ENCODE data around the gene PRLR. TPM values are rescaled to one million over a fixed set of nuclear protein-coding genes. Genes with fewer than 3 reads are reported as not detected.

The PRLR gene
- polyA plus RNA-seq, 1 donor from 2014 or later = not detected

- Mint-ChIP-seq H3K4me3 (no peak overlapping the region), H3K36me3 (no peaks in the 10 kb centered on the region), H3K9me3 (peaks cover 0 to 4% (median 3%) of the 10 kb centered on the region in 3 donors), H3K27ac (peak overlapping the region in 1 of 3 donors; percentile 32), H3K4me1 (no peaks in the 10 kb centered on the region), H3K27me3 (peaks cover 16% of the 10 kb centered on the region)
Observed at GRCh38 chr5:35004771-35005170, 225.5 kb downstream of the PRLR start.

GRCh38 chr5:35004200-35004599, 226.1 kb downstream of the PRLR start:
- Mint-ChIP-seq H3K27me3 (peaks cover 14% of the 10 kb centered on the region), H3K4me3 (no peak overlapping the region), H3K9me3 (peaks cover 0 to 4% (median 3%) of the 10 kb centered on the region in 3 donors), H3K36me3 (no peaks in the 10 kb centered on the region), H3K4me1 (no peaks in the 10 kb centered on the region), H3K27ac (no peak overlapping the region)

GRCh38 chr5:35003018-35003957, 227.0 kb downstream of the PRLR start:
- Mint-ChIP-seq H3K4me3 (no peak overlapping the region), H3K4me1 (no peaks in the 10 kb centered on the region), H3K27me3 (peaks cover 10% of the 10 kb centered on the region), H3K27ac (no peak overlapping the region), H3K36me3 (no peaks in the 10 kb centered on the region), H3K9me3 (peaks cover 0 to 3% (median 3%) of the 10 kb centered on the region in 3 donors)

GRCh38 chr5:35002459-35002858, 227.8 kb downstream of the PRLR start:
- Mint-ChIP-seq H3K36me3 (no peaks in the 10 kb centered on the region), H3K4me1 (no peaks in the 10 kb centered on the region), H3K4me3 (no peak overlapping the region), H3K27ac (no peak overlapping the region), H3K9me3 (peaks cover 0 to 3% (median 0%) of the 10 kb centered on the region in 3 donors), H3K27me3 (peaks cover 10% of the 10 kb centered on the region)

- Mint-ChIP-seq H3K36me3 (no peaks in the 10 kb centered on the region), H3K27ac (no peak overlapping the region), H3K4me3 (no peak overlapping the region), H3K9me3 (no peaks in the 10 kb centered on the region), H3K27me3 (peaks cover 10% of the 10 kb centered on the region), H3K4me1 (no peaks in the 10 kb centered on the region)
Observed at GRCh38 chr5:35001842-35002241, 228.4 kb downstream of the PRLR start.

Other genes starting within 250 kb of the PRLR start
- not detected for gene AGXT2, start 182.5 kb downstream of the PRLR start, polyA plus RNA-seq

Data from IgD-negative memory B cell (primary cell).